Jurkat, Clone E6-1 (cell line): ENCODE data around the gene CTAGE9. TPM values are rescaled to one million over a fixed set of nuclear protein-coding genes. Genes with fewer than 3 reads are reported as not detected.
"Not testable (repeated sequence)": the region's sequence is repeated elsewhere in the genome, so short reads cannot be mapped to it uniquely, and the experiment has no call there.

Experiments used
- DNase-seq: peaks from one replicate; pipeline ENCODE4 v3.0.0-alpha.2; 2011; ENCODE audit warnings: low read depth, low spot score
- H3K4me3 ChIP-seq: 2 replicates; pipeline ENCODE4 v1.5.1; 2011; ENCODE audit warnings: mild to moderate bottlenecking, low read length, control low read depth, moderate library complexity
- polyA plus RNA-seq: library from polyadenylated mRNA; unstranded; fragments of >200 nt; gene quantifications from one replicate; pipeline ENCODE4 v1.2.1, GENCODE V29; 2012; ENCODE audit warnings: missing spikeins; ENCODE audit not compliant: insufficient read length, insufficient read depth

CTAGE9 gene, protein sequence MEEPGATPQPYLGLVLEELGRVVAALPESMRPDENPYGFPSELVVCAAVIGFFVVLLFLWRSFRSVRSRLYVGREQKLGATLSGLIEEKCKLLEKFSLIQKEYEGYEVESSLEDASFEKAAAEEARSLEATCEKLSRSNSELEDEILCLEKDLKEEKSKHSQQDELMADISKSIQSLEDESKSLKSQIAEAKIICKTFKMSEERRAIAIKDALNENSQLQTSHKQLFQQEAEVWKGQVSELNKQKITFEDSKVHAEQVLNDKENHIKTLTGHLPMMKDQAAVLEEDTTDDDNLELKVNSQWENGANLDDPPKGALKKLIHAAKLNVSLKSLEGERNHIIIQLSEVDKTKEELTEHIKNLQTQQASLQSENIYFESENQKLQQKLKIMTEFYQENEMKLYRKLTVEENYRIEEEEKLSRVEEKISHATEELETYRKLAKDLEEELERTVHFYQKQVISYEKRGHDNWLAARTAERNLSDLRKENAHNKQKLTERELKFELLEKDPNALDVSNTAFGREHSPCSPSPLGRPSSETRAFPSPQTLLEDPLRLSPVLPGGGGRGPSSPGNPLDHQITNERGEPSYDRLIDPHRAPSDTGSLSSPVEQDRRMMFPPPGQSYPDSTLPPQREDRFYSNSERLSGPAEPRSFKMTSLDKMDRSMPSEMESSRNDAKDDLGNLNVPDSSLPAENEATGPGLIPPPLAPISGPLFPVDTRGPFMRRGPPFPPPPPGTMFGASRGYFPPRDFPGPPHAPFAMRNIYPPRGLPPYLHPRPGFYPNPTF
- polyA plus RNA-seq: not detected

DNA sequence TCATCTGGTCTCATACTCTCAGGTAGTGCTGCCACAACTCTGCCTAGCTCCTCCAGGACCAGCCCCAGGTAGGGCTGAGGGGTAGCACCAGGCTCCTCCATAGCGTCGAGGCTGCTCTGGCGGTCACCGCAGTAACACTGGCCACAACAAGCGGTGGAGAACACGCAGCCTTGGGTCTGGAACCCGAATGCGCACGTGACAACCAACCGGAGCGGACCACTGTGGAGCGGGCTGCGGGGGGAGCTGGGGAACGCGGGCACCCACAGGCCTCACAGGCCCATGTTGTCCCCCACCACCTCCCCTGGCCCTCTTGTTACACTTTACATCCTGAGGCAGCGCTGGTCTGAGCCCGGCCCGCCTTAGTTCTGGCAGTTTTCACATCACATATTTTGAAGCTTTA lies at the start of gene CTAGE9:
CTAGE9 (minus strand) TSS at position 101 of the 400 bp plus-strand sequence; CDS start at position 101, 0 bp downstream.
- H3K4me3 ChIP-seq, DNase-seq: not testable (repeated sequence)

DNA sequence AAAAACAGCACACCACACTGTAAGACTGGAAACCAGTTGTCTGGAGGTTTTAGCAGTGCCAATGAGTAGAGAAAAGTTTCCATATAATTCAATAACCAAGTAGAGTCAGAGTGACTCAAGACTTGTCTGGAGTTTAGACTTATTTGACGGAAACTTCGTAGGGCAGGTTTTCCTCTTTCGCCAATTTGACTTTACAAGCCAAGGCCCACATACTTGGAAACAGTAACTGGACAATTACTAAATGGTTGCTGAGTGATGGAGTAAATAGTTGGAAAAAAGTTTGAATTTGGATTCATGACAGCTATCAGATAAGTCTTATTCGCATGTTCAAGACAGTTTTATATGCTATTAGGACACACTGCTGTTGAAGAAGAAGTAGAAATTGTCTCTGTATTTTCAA lies 48.1 kb upstream of the CTAGE9 start:
- DNase-seq: no peak
- no peak overlapping the region for H3K4me3 ChIP-seq

- H3K4me3 ChIP-seq: no peak overlapping the region
- DNase-seq: no peak
Observed at GRCh38 chr6:131756039-131756438, 45.2 kb upstream of the CTAGE9 start.

- no peak overlapping the region for H3K4me3 ChIP-seq
- DNase-seq: no peak
Observed at GRCh38 chr6:131755597-131755996, 44.8 kb upstream of the CTAGE9 start.

DNA sequence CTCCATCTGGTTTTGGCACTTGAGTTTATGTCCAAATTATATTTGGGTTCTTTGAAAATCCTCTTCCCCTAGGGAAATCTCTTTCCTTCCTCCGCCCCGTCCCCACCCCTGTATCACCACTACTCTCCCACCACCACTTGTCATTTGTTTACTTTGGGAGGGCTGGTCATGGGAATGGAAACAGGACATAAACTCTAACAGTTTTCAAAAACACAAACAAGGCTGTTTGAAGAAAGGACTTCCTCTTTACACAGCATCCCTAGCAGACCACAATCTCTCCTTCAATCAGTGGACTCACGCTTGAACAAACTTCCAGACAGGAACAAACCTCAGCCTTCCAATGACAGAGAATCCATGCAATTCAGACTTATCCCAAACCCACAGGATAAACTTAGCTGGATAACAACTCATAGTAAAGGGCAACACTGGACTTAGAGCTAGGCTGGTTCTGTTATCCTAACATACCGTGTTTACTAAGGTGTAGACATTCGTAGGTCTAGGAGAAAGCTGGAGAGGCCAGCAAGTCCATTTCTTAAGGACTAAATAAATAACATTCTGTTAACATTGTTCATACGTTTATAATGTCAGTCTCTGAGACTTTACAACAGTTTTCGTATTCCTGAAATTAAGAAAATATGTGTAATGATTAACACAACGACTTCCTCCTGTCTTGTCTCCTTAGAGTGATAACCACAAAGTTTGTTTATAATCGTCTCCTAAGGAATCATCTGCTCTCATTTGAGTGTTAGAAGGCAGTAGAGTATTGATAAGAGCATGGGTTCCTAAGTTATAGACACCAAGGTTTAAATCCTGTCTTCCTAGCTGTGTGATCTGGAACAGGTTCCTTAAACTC lies 44.1 kb upstream of the CTAGE9 start:
- no peak overlapping the region for H3K4me3 ChIP-seq
- no peak for DNase-seq

DNA sequence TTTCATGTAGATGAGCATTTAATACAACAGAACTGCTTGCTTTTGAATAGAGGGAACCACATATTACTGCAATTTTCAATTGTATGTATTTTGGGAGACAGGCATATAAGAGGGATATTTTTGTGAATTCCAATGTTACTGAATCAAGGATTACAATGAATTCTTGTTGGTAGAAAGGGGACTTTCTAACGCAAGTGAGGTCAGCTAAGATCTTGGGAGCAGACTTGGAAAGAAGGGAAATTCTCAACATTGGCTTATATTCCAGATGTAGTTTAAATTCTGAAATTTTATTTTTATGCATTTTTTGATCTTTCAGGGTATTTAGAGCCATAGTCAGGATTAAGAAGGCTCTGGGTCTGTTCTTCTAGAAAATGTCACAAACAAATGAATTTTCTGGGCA lies 43.3 kb upstream of the CTAGE9 start:
- H3K4me3 ChIP-seq: no peak overlapping the region
- DNase-seq: no peak

GRCh38 chr6:131751012-131751715 lies 40.3 kb upstream of the CTAGE9 start:
- not testable (repeated sequence) for H3K4me3 ChIP-seq

DNA sequence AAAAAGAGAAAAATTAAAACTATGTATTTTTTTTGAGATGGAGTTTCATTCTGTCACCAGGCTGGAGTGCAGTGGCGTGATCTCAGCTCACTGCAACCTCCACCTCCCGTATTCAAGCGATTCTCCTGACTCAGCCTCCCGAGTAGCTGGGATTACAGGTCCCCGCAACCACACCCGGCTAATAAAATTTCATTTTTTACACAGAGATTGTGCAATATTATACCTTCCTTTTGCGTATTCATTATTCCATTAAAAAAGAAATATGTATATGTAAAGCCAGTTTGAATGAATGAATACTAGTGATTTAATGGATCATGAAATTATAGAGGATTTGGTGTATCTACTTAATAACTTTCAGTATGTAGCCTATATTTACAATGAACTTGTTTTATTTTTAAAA lies 38.2 kb upstream of the CTAGE9 start:
- H3K4me3 ChIP-seq: no peak overlapping the region
- no peak for DNase-seq

More at GRCh38 chr6:131751012-131751715, 40.3 kb upstream of the CTAGE9 start:
- not testable (repeated sequence) for DNase-seq

DNA sequence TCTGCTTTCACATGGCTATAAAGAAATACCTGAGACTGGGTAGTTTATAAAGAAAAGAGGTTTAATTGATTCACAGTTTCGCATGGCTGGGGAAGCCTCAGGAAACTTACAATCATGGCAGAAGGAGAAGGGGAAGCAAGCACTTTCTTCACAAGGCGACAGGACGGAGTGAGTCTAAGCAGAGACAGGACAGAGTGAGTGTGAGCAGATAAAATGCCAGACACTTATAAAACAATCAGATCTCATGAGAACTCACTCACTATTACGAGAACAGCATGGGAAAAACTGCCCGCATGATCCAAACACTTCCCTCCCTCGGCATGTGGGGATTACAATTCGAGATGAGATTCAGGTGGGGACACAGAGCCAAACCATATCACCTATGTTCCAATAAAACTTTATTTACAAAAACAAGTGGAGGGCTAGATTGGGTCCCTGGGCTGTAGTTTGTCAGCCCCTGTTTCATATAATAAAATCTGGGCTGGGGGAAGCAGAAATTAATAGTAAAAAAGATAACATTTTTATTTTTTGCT lies 37.1 kb upstream of the CTAGE9 start:
- DNase-seq: no peak
- H3K4me3 ChIP-seq: no peak overlapping the region

- no peak for DNase-seq
- no peak overlapping the region for H3K4me3 ChIP-seq
Observed at GRCh38 chr6:131745476-131745875, 34.7 kb upstream of the CTAGE9 start.

GRCh38 chr6:131744432-131745287 lies 33.8 kb upstream of the CTAGE9 start:
- no peak for DNase-seq

DNA sequence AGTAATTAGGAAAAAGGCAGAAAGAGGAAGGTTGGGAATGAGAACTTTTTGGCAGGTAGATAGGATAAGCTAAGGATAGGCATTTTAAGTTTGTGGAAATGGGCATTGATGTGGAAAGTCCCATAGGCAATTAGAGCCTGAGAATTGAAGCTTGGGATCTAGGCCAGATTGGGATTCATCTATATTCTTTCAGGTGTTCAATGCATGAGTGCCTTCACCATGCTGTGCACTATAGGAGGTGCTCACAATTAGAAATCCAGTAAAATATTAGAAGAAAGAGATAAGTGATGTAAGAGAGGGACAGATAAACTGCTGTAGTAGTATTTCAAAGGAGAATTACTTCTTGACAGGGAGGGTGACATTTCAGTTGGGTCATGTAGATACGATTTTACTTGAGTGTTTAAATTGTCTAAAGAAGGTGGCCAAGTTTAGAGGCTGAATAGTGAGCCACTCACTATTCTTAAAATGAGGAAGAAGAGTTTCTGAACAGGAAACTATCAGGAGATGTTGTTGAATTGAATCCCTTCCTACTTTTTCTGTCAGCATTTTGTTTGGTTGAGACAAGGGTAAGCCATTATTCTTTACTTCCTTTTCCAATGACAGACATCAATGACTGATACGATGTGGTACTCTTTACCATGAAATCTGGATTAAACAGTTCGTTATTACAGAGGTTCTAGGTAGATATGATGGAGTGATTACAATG lies 31.0 kb upstream of the CTAGE9 start:
- H3K4me3 ChIP-seq: no peak overlapping the region
- DNase-seq: no peak

More at GRCh38 chr6:131744432-131745287, 33.8 kb upstream of the CTAGE9 start:
- H3K4me3 ChIP-seq: no peak overlapping the region

GRCh38 chr6:131740161-131740560 lies 29.3 kb upstream of the CTAGE9 start:
- no peak overlapping the region for H3K4me3 ChIP-seq
- no peak for DNase-seq

DNA sequence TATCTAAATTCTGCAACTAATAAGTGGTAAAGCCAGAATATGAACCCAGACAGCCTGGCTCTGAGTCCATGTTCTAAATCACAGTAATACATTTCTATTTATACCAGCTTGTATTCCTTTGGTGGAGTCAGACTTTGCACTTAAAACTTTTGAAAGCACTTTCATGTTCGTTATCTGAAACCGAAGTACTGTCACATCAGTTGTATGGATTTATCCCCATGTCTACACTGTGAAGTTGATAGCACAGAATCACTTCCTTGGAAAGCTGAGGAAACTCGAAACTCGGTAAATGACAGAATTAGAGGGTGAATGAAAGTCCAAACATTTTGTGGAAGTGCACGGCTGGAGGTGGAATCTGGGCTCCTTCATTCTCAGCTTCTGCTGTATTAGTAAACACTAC lies 28.3 kb upstream of the CTAGE9 start:
- no peak overlapping the region for H3K4me3 ChIP-seq
- no peak for DNase-seq

DNA sequence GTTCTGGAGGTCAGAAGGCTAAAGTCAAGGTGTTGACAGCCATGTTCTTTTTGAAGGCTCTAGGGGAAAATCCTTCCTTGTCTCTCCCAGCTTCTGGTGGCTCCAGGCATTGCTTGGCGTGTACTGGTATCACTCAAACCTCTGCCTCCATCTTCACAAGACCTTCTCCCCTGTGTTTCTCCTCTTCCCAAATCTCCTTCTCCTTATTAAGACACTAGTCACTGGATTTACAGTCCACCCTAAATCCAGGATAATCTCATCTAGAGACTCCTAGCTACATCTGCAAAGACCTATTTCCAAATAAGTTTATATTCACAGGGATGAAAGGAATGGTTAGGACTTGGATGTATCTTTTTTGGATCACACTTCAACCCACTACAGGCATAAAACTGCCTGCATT lies 26.0 kb upstream of the CTAGE9 start:
- H3K4me3 ChIP-seq: no peak overlapping the region
- DNase-seq: no peak

DNA sequence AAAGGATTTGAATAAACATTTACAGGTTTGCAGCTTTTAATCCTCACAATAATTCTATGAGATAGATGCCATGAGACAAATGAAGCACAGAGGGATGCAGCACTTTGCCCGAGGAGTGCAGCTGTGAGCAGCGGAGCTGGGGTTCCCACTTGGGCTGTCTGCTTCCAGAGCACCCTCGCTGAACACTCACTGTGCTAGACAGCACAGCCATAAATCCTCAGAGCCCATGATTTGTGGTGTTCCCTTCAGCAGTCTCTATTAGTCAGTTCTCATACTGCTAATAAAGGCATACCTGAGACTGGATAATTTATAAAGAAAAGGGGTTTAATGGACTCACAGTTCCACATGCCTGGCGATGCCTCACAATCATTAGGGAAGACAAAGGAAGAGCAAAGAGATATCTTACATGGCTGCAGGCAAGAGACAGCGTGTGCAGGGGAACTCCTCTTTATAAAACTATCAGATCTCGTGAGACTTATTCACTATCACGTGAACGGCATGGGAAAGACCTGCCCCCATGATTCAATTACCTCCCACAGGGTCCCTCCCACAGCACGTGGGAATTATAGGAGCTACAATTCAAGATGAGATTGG lies 25.3 kb upstream of the CTAGE9 start:
- H3K4me3 ChIP-seq: no peak overlapping the region
- DNase-seq: no peak
